GM19043 (cell line): Measurements from ENCODE around the gene SLC16A7.

Experiments
- ATAC-seq: cut with Tn5 transposase; IDR thresholded peaks from one replicate; pipeline ENCODE4 v1.9.1; 2021; ENCODE audit warnings: low read depth; ENCODE audit not compliant: unreplicated experiment

The SLC16A7 gene

DNA sequence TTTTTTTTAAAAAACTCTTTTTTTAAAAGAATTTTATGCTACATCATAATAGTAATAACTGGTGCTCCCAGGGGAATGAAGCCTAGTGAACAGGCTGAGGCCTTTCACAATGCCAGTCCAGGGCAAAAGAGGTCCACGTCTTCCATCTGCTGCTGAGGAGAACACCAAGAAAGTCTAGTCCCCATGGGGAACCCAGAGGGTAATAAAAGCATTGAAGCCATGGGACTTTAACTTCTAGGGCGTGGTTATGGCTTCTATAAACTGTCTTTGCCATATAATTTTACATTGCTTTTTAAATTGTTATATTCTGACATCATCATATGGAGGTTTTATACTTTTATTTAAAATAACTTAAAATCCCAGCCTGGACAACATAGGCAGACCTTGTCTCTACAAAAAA is 64.3 kb downstream of the SLC16A7 start:
- ATAC-seq, result no peak

DNA sequence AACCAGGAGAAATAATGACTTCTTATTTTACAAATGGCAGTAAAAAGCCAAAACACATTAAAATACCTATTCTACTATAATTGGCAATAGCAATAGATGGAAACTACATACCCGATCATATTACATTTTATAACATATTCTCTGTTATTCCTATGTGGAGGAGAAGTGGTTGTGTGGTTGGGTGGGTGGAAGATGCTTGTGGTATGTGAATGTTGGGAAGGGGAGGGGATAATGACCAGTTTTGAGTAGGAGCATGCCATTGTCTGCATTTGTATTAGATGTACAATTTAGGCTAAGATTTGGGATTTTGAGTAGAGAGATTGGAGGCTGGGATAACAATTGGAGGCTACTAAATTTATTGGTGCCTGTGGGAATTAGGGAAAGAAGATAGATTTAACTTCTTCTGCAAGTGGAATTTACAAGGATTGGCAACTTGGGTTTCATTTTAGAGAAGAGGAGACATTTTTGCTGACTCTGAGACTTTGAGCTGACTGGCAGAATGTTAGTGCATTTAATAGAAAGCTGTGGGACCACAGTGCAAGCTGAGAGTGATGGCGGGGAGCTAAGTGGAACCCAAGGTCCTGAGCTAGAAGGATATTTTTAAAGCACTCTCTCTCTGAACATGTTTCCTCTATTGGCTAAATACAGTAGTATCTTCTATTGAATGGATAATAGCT is 65.2 kb downstream of the SLC16A7 start:
- ATAC-seq, result no peak

DNA sequence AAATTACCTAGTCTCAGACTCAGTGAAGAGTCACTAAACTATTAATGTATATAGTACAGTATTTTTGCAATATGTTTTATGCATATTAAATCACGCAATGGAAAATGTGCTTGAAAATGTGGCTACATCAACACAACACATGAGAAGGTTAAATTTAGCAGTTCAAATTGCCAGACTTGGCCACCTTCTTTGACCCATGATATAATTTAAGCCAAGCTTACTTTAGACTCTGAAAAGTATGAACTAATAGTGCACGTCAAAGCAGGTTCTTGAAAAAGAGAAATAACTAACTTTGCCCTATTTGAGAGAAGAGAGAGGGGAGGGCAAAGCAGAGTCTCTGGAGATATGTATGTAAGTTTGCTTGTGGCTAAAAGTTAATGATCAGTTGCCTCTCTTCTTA is 68.7 kb downstream of the SLC16A7 start:
- no peak for ATAC-seq

DNA sequence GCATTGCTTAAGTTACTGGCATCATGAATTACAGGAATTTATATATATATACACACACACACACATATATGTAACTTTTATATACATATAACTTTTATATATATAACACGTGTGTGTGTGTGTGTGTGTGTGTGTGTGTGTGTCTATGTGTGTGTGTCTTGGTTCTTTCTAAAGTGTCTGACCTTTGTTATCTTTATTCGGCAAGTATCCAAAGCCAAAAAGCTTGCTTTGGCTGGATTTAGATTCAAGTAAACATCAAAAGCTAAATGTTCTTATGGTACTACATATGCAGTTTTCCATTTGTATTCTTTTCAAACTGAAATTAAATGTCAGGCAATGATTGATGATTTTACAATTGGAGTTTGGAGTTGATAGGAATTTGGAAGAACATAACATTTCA is 69.9 kb downstream of the SLC16A7 start:
- no peak for ATAC-seq

DNA sequence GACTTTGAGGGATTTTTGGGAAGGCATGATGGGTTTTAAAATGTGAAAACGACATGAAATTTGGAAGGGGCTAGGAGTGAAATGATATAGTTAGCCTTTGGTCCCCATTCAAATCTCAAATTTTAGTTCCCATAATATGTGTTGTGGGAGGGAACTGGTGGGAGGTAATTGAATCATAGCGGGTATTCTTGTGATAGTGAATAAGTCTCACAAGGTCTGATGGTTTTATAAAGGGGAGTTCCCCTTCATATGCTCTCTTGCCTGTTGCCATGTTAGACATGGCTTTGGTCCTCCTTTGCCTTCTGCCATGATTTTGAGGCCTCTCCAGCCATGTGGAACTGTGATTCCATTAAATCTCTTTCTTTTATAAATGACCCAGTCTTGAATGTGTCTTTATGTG is 72.8 kb downstream of the SLC16A7 start:
- ATAC-seq, result no peak

DNA sequence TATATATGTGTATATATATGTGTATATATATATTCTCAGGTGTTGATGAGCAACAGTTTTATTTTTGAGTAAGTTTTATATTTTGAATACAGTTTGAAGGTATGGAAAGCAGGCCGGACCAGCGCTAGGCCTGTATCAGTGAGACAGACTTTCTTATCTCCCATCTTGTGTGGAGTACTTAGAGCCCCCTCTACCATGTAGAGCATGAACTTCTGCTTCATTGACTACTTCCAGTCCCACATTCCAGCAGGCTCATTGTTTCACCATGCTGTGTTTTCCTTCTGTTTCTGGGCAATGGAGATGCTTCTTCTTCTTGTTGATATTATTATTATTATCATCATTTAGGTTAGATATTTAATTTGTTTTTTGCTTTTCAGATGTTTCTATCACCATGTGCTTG is 76.4 kb downstream of the SLC16A7 start:
- no peak for ATAC-seq

DNA sequence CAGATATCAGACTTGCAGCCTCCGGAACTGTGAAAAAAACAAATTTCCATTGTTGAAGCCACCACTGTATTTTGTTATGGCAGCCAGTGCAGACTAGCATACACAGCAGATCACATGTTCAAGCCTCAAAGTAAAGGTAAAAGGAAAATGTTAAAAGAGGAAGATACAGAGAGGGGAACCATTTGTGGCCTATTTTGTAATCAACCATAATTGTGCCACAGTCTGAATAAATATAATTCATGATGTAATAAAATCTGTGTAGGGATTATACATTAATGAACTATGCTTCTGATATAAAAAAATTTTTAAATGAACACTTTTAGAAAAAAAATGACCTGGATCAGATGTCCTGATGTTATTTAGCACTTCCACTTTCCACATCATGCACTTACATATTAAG is 79.6 kb downstream of the SLC16A7 start:
- no peak for ATAC-seq

DNA sequence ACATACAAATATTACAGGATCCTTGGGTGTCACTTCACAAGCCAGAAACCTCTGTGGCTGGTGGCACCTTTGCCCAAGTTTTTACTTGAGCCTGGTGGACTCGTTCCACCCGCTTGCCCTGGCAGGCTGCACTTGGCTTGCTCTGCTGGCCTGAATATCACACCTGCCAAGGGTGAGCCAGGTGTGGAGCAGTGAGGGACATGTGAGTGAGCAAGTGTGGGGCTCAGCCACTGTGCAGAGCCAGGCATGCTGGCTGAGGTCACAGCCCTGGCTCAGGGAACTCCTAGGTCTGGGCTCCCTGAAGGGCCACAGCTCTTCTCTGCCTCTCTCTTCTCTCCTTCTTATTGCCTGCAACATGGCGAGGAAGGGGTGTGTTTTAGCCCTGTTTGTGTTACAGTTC is 82.0 kb downstream of the SLC16A7 start:
- no peak for ATAC-seq

DNA sequence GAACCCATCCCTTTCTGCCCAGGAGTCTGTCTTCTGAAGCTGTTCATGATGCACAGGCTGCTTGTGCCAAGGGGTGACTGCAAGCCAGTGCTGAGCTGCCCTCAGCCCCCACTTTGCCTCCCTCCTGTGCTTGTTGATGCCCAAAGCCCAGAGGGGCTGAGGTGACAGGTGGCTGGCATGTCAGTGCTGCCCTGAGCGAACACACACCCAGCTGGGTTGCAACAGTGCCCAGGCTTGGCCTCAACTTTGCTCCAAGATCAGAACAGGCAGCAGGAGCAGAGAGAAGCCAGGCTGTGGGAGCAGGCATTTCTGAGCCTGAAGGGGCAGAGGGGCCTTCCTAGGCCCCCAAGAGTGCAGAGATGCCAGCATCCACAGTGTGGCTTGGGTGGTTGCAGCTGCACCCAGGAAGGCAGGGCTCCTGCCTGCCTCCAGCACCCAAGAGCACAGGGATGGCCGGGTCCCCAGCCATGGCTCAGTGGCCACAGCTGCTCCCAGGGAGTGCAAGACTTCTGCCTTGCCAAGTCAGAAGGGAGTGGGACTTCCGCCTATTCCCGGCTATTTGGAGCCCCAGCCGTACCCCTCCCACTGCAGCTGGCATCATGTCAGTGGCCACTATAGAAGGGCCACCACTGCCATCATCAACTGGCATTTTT is 83.1 kb downstream of the SLC16A7 start:
- no peak for ATAC-seq

DNA sequence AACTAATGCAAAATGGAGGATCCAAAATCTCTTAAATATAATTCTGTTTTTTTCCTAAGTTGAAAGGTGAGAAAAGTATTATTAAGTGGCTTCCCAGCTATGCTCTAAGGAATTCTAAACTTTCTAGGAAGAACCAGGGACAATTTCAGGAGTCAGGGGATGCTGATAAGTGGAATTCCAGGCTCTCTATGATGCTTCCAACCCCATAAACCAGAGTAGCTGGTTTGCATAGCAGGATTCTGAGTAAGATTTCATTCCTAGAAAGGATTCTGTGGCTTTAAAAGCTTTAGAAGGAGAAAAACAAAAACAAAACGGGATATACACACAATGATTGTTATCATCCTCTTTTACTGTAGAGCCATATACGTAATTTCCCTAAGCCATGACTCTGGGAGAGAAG is 93.9 kb downstream of the SLC16A7 start:
- no peak for ATAC-seq

DNA sequence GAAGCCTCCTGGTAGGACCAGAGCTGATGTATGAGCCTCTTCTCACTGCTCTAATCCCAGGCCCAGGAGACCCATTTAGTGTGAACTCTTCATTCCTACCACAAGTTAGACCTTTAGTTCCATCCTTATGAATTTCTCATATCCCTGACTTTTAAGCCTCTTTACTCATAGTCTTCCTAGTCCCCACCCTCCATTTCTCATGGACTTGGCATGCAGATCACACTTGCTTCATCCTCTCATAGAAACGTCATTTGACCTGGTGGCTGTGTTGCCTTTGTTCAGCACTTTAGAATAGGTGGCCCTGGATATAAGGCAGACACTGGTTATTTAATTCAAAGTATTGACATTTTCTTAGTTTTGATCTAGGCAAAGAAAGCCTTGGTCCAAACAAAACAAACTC is 99.5 kb downstream of the SLC16A7 start:
- ATAC-seq, result no peak

DNA sequence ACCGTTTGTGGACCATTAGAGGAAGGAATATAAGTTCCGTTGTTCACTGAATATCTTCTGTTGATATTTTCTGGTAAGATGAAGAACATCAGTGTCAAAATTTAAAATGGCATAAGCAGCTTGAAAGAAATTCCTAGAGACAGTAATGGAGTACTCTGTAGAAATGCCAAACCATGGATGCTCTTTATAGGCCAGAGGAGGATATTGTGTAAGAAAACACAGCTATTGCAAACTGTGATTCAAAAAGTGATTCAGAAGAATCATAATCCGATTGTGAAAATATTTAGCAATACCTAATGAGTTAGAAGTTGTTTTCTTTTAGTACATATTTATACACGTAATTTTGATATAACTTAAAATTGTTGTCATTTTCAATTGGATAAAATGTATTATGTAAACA is 102.8 kb downstream of the SLC16A7 start:
- no peak for ATAC-seq

DNA sequence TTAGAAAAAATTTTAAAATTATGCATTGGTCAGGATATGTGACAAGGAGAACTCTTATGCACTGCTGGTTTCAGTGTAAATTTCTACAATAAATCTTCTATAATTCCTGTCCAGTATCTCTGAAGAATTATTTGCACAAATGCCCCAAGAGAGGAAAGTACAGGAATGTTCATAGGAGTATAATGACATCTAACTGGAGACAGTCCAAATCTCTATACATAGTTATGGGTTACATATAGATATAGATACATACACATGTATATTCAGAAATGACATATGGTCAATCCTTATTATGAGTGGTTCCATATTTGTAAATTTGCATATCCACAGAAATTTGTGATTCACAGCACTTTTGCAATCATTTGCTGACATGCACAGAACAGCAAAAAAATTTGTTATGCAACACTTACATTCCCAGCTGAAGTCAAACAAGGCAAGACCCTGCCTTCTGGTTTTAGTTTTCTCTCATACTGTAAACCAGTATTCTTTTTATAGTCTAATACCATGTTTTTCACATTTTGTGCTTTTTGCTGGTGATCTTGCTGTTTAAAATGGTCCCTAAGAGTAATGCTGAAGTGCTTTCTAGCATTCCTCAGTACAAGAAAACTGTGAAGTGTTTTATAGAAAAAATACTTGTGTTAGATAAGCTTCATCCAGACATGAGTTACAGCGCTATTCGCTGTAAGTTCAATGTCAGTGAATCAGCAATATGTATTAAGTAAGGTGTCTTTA is 103.8 kb downstream of the SLC16A7 start:
- no peak for ATAC-seq

DNA sequence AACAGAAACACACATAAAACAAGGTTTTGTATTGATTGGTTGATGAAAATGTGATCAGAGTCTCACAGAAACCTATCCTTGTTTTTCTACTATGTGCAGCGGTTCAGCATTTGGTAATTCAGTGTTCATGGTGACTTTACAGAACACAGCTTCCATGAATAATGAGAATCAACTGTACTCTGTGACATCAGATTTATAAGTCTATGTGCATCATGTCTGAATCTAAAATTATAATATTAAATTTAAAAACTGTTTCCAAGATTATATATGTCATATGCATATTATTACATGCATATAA is 104.3 kb downstream of the SLC16A7 start:
- ATAC-seq, result no peak

DNA sequence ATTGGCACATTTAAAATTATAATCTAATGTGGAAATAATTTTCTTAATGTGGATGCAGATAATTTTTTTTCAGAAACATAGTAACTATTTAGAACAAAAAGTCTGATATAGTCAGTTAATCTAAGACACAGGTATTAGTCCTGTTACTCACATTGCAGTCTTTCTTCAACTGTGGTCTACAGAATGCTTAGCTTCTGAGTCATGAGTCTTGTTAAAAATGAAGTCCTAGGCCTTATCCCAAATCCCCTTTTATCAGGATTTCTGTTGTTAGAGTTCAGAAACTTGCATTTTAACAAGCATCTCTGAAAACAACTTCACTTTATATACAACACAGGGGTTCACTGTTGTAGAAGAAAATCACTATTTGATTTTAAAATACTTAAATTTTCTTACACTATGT is 112.2 kb downstream of the SLC16A7 start:
- ATAC-seq, result no peak

DNA sequence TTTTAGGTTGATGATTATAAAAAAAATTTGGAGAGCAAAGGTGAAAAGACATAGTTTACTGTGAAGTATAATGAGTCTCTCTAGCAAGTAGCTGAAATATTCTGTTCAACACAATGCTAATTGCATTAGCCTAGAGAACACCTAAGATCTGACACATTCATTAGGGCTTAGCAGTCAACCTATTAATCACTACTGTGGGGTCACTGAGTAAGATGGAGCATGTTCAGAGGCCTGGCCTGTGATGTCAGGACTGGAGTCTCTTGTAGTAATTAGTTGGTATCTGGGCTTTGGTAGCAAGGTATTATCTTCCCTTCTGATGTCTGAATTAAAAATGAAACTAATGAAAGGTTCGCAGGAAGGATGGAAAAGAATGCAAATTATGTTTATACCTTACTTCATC is 112.7 kb downstream of the SLC16A7 start:
- no peak for ATAC-seq

DNA sequence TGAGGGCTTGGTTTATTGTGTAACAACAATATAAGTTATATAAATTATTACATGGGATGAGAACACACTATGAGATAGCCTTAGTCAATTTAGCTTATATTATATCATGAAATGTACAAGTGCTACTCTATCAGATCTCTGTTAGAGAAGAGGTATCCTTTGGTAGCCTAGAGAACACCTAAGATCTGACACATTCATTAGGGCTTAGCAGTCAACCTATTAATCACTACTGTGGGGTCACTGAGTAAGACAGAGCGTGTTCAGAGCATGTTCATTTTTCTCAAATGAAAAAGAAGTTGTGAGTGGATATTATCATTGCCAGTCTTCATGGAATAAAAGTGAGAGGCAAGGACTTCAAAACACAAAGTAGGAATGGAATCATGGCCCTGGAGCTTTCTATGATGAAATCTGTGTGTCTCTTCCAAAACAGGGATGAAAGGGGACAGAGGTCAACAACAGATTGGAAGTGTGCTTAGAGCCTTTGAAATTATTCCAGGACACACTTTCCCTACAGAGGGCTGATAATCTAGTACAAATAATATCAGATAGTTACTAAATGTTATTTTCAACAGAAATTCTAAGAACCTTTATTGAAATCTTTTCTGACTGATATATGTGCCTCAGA is 114.3 kb downstream of the SLC16A7 start:
- ATAC-seq, result no peak

DNA sequence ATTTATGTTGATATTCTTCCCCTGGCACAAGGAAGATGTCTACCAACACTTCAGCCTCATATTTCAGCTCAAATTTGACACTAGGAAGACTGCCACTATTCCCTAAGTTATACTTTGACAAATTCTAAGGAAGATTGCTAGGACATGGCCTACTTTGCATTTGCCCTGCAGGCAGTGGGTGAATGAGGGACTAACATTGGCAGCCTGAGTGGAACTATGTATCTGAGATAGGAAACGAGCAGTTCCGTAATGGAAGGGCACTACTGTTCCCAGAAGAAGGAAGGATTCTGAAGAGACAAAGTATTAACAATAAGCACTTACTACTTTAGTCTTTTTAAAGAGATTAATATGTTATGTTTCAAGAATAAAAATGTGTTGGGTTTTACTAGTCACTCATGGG is 115.1 kb downstream of the SLC16A7 start:
- ATAC-seq, result no peak

DNA sequence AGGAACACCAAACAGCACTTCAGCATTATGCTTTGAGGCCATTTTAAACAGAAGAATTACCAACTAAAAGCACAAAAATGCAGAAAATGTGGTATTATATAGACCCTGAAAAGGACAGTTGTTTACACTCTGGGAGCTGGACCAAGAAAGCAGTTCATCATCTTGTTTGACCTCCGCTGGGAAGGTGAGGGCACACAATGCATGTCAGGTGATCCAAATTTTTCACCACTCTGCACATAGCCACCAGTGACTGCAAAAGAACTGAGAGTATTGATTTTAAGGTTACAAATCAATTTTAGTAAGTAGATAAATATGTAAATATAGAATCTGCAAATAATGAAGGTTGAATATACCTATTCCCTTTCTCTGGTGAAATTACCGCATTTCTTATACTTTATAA is 119.6 kb downstream of the SLC16A7 start:
- ATAC-seq, result no peak

DNA sequence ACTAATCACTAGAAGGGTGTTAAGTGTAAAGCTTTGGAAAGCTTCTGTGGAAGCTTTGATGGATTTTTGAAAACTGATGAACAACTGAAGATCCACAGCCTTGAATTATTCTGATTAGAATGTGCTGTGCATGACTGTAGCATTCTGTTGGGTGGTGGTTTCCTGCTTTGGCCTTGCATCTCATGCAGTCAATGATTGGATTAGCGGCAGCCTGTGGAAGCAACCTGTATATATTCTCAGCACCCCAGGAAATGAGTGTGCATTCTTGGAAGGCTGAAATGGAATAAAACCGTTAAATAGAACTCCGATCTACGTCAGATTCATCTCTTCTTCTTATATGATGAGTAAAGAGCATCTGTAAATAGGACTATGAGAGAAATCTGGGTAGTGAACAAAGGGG is 120.2 kb downstream of the SLC16A7 start:
- no peak for ATAC-seq

DNA sequence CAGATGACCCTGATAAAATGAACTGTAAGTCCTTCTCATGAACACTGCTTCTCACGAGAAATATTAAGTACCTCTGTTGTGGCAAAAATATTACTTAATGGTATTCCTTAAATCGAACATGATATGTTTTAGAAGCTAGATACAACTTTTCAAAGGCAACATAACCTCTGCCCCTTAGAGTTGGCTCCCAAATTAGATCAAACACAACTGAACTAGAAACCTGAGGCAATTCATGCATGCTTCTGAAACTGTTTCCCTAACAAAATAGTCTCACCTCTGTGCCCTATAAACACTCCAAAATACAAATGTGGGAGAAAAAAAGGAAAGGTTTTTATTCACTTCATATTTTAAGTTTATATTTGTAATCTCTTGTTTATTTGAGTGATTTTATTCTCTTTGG is 121.6 kb downstream of the SLC16A7 start:
- no peak for ATAC-seq

DNA sequence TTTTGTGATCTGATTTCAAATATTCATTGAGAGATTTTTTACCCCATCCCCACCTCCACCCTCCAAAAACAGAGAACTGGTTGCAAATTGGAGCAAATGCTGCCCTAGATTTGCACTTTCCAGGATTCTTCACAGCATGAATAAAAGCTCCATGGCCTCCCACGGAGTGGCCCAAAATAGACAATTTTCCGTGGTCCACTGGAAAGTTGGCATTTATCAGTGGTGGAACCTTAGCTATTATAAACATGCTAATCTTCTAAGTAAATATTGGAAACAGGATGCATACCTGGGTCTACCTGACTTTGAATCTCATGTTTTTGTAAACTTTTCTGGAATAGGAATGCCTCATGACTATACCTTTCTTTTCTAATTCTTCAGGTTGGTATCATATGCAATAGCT is 123.9 kb downstream of the SLC16A7 start:
- ATAC-seq, result no peak
